Kidney (tissue), 14 donors: ENCODE results near the gene PPP1R1A. TPM values are rescaled to one million over a fixed set of nuclear protein-coding genes. Genes with fewer than 3 reads are reported as not detected.

Experiments
- DNase-seq, 5 donors: peaks; one replicate each; pipeline ENCODE4 v3.0.0-alpha.2; 2013 to 2020
- FAIRE-seq: peaks from 2 replicates; lab custom pipeline; 2012; peaks lifted over from hg19 to GRCh38; lab: Jason Lieb, UNC
- H3K27ac ChIP-seq, 2 donors: one replicate each; pipeline ENCODE4 v1.7.0; 2013; ENCODE audit warnings: low read depth in 2 of 2, low read length in 2 of 2, inconsistent platforms in 1 of 2
- H3K27me3 ChIP-seq: one replicate; pipeline ENCODE4 v1.7.1; 2013; ENCODE audit warnings: low read length, inconsistent platforms; ENCODE audit not compliant: control insufficient read depth, insufficient read depth
- H3K36me3 ChIP-seq, 3 donors: one replicate each; pipeline versions ENCODE4 v1.7.0 to v1.7.1; 2013; ENCODE audit warnings: low read length in 3 of 3, control low read depth in 1 of 3, inconsistent platforms in 1 of 3; ENCODE audit not compliant: insufficient read depth in 3 of 3, control insufficient read depth in 2 of 3
- H3K4me1 ChIP-seq, 3 donors: one replicate each; pipeline versions ENCODE4 v1.7.0 to v1.7.1; 2013; ENCODE audit warnings: low read length in 3 of 3, inconsistent platforms in 1 of 3, low read depth in 1 of 3; ENCODE audit not compliant: control insufficient read depth in 2 of 3, insufficient read depth in 2 of 3
- H3K4me3 ChIP-seq, 3 donors: one replicate each; pipeline versions ENCODE4 v1.7.0 to v1.8.1; 2013; ENCODE audit warnings: low read length in 3 of 3, control low read depth in 1 of 3, inconsistent platforms in 1 of 3
- H3K9ac ChIP-seq, 3 donors: one replicate each; pipeline versions ENCODE4 v1.7.0 to v1.7.1; 2013; ENCODE audit warnings: low read length in 3 of 3, control low read depth in 1 of 3, inconsistent platforms in 1 of 3
- H3K9me3 ChIP-seq, 3 donors: one replicate each; pipeline versions ENCODE4 v1.7.0 to v1.7.1; 2013; ENCODE audit warnings: low read length in 3 of 3, control low read depth in 1 of 3, inconsistent platforms in 1 of 3; ENCODE audit not compliant: control insufficient read depth in 2 of 3, insufficient read depth in 1 of 3
- CTCF ChIP-seq: IDR thresholded peaks from 3 replicates; pipeline ENCODE4 v1.5.1; 2012; ENCODE audit warnings: mild to moderate bottlenecking, moderate library complexity, borderline replicate concordance; ENCODE audit not compliant: insufficient read depth; ENCODE audit errors: extremely low read depth
- intact Hi-C: fragments of 100-400 bp; cut with DNase I; formaldehyde crosslinking; loops from one replicate; pipeline ENCODE4 v1.11.1; 2022
- polyA plus RNA-seq: library from polyadenylated mRNA; stranded (reverse); fragments of 350-450 nt; fragmentation: Illumina TruSeq; extraction: RNeasy Lipid Tissue Mini Kit (QIAGEN cat#74804); gene quantifications from one replicate; pipeline ENCODE4 v1.2.3, GENCODE V29; 2014; ENCODE audit warnings: low read depth, low replicate concordance; ENCODE audit not compliant: insufficient read depth
- total RNA-seq: library from RNA; stranded (reverse); fragmentation: NEBNext Ultra II Directional; extraction: Animal tissue kit (Norgen Biotek cat#: 25700); gene quantifications from one replicate; pipeline ENCODE4 v1.2.1, GENCODE V29; 2021
- donor health status: control.
- donor health status: control.
- donor health status: control.
- donor health status: control.
- donor health status: control.
- donor health status: DM: yes; HTN: yes; CAD: no.
- donor health status: Normal renal cell carcinoma (clear cell type).

The PPP1R1A gene
- total and polyA plus RNA-seq, 2 donors from 2014 or later = 128 to 217 TPM

- no peak for FAIRE-seq
- peaks cover 0 to 2% (median 0%) of the 10 kb centered on the region in 3 donors for H3K9me3 ChIP-seq
- no peak for DNase-seq
- H3K4me3 ChIP-seq = no peak overlapping the region
- no peaks in the 10 kb centered on the region for H3K36me3 ChIP-seq
- H3K27me3 ChIP-seq = no peaks in the 10 kb centered on the region
- no peak for TF ChIP-seq CTCF
- no peaks in the 10 kb centered on the region for H3K4me1 ChIP-seq
- intact Hi-C loops = no loop called here
- H3K9ac ChIP-seq = no peak overlapping the region
- H3K27ac ChIP-seq = no peak overlapping the region
These were observed 43.7 kb upstream of the PPP1R1A start for GRCh38 chr12:54631988-54632728.

GRCh38 chr12:54631551-54631950 lies 43.1 kb upstream of the PPP1R1A start:
- H3K9ac ChIP-seq = no peak overlapping the region
- H3K27ac ChIP-seq = no peak overlapping the region
- H3K9me3 ChIP-seq = peaks cover 0 to 2% (median 0%) of the 10 kb centered on the region in 3 donors
- no peak for TF ChIP-seq CTCF
- H3K4me3 ChIP-seq = no peak overlapping the region
- intact Hi-C loops = no loop called here
- FAIRE-seq (no peak), DNase-seq (no peak)
- no peaks in the 10 kb centered on the region for H3K4me1 ChIP-seq
- no peaks in the 10 kb centered on the region for H3K27me3 ChIP-seq
- no peaks in the 10 kb centered on the region for H3K36me3 ChIP-seq

- Histone ChIP-seq H3K27ac (no peak overlapping the region), H3K36me3 (no peaks in the 10 kb centered on the region), H3K4me1 (no peaks in the 10 kb centered on the region), H3K27me3 (no peaks in the 10 kb centered on the region), H3K4me3 (no peak overlapping the region), H3K9ac (no peak overlapping the region), H3K9me3 (peaks cover 0 to 2% (median 0%) of the 10 kb centered on the region in 3 donors)
- TF ChIP-seq CTCF = no peak
- intact Hi-C loops = no loop called here
- FAIRE-seq = no peak
- DNase-seq = no peak
These were observed 41.5 kb upstream of the PPP1R1A start for GRCh38 chr12:54629925-54630324.
